ENCODE results near the gene CCNI.
"Not testable (repeated sequence)": the region's sequence is repeated elsewhere in the genome, so short reads cannot be mapped to it uniquely, and the experiment has no call there.

DNA sequence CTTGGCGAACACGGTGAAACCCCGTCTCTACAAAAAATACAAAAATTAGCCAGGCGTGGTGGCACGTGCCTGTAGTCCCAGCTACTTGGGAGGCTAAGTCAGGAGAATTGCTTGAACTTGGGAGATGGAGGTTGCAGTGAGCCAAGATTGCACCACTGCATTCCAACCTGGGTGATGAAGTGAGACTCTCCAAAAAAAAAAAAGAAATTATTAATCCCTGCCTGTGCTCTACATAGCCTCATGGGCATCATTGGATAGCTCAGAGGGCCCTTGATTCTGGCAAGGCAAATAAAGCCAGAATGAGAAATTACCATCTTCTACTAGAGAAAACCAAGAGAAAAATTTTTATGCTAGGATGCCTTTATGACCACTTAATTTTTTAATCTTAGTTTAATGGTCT, 38.6 kb downstream of the CCNI start:
- TF ChIP-seq, protein P1, sequence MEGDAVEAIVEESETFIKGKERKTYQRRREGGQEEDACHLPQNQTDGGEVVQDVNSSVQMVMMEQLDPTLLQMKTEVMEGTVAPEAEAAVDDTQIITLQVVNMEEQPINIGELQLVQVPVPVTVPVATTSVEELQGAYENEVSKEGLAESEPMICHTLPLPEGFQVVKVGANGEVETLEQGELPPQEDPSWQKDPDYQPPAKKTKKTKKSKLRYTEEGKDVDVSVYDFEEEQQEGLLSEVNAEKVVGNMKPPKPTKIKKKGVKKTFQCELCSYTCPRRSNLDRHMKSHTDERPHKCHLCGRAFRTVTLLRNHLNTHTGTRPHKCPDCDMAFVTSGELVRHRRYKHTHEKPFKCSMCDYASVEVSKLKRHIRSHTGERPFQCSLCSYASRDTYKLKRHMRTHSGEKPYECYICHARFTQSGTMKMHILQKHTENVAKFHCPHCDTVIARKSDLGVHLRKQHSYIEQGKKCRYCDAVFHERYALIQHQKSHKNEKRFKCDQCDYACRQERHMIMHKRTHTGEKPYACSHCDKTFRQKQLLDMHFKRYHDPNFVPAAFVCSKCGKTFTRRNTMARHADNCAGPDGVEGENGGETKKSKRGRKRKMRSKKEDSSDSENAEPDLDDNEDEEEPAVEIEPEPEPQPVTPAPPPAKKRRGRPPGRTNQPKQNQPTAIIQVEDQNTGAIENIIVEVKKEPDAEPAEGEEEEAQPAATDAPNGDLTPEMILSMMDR (IDR thresholded peaks at IDR 0.05; ENCODE audit: borderline replicate concordance, extremely low read depth, low read length, poor library complexity, severe bottlenecking) = not testable (repeated sequence)
- not testable (repeated sequence) for TF ChIP-seq EZH2 (IDR thresholded peaks at IDR 0.05; ENCODE audit: borderline replicate concordance, low read depth, low read length, severe bottlenecking)

All from DND-41 (cell line).